ENCODE results near the gene PLA2G2A. TPM values are rescaled to one million over a fixed set of nuclear protein-coding genes. Genes with fewer than 3 reads are reported as not detected.

PLA2G2A gene
- polyA plus RNA-seq, 3 donors from 2014 or later = not detected

- no peak for DNase-seq
- H3K4me3 Mint-ChIP-seq = no peak overlapping the region
- no peak overlapping the region for H3K27ac Mint-ChIP-seq
- no peaks in the 10 kb centered on the region for H3K36me3 Mint-ChIP-seq
- no peaks in the 10 kb centered on the region for H3K4me1 Mint-ChIP-seq
- peaks cover 6 to 18% (median 8%) of the 10 kb centered on the region in 3 donors for H3K27me3 Mint-ChIP-seq (ENCODE audit: low read depth in 3 of 3)
- H3K9me3 Mint-ChIP-seq = no peaks in the 10 kb centered on the region
These were observed 18.8 kb downstream of the PLA2G2A start for GRCh38 chr1:19960591-19960990.

GRCh38 chr1:19957779-19958178 lies 21.6 kb downstream of the PLA2G2A start:
- Mint-ChIP-seq H3K27me3 (ENCODE audit: low read depth in 3 of 3) (peaks cover 8 to 20% (median 14%) of the 10 kb centered on the region in 3 donors), H3K9me3 (peaks cover 0 to 3% (median 0%) of the 10 kb centered on the region in 6 donors), H3K36me3 (no peaks in the 10 kb centered on the region), H3K4me3 (no peak overlapping the region), H3K27ac (no peak overlapping the region), H3K4me1 (no peaks in the 10 kb centered on the region)
- DNase-seq = no peak

- Mint-ChIP-seq H3K4me1 (no peaks in the 10 kb centered on the region), H3K36me3 (no peaks in the 10 kb centered on the region), H3K27ac (no peak overlapping the region), H3K9me3 (peaks cover 0 to 3% (median 0%) of the 10 kb centered on the region in 6 donors), H3K27me3 (ENCODE audit: low read depth in 3 of 3) (peaks cover 8 to 17% (median 12%) of the 10 kb centered on the region in 3 donors), H3K4me3 (no peak overlapping the region)
- no peak for DNase-seq
These were observed 23.8 kb downstream of the PLA2G2A start for GRCh38 chr1:19955534-19956170.

- Mint-ChIP-seq H3K9me3 (peaks cover 0 to 3% (median 0%) of the 10 kb centered on the region in 6 donors), H3K36me3 (no peaks in the 10 kb centered on the region), H3K4me1 (no peaks in the 10 kb centered on the region), H3K4me3 (no peak overlapping the region), H3K27me3 (ENCODE audit: low read depth in 3 of 3) (peaks cover 10 to 19% (median 13%) of the 10 kb centered on the region in 3 donors), H3K27ac (no peak overlapping the region)
- DNase-seq = no peak
These were observed 25.4 kb downstream of the PLA2G2A start for GRCh38 chr1:19954059-19954458.

GRCh38 chr1:19949016-19949415 lies 30.4 kb downstream of the PLA2G2A start:
- no peaks in the 10 kb centered on the region for H3K4me1 Mint-ChIP-seq
- no peaks in the 10 kb centered on the region for H3K36me3 Mint-ChIP-seq
- peaks cover 0 to 4% (median 0%) of the 10 kb centered on the region in 6 donors for H3K9me3 Mint-ChIP-seq
- H3K27ac Mint-ChIP-seq = no peak overlapping the region
- no peak overlapping the region for H3K4me3 Mint-ChIP-seq
- peaks cover 6 to 21% (median 15%) of the 10 kb centered on the region in 3 donors for H3K27me3 Mint-ChIP-seq (ENCODE audit: low read depth in 3 of 3)
- no peak for DNase-seq

- H3K36me3 Mint-ChIP-seq = no peaks in the 10 kb centered on the region
- no peak overlapping the region for H3K27ac Mint-ChIP-seq
- no peak overlapping the region for H3K4me3 Mint-ChIP-seq
- no peak for DNase-seq
- H3K4me1 Mint-ChIP-seq = no peaks in the 10 kb centered on the region
- peaks cover 1 to 15% (median 14%) of the 10 kb centered on the region in 3 donors for H3K27me3 Mint-ChIP-seq (ENCODE audit: low read depth in 3 of 3)
- H3K9me3 Mint-ChIP-seq = peaks cover 0 to 4% (median 0%) of the 10 kb centered on the region in 6 donors
These were observed 32.4 kb downstream of the PLA2G2A start for GRCh38 chr1:19946971-19947370.

- Mint-ChIP-seq H3K27me3 (ENCODE audit: low read depth in 3 of 3) (peaks cover 1 to 15% (median 14%) of the 10 kb centered on the region in 3 donors), H3K36me3 (no peaks in the 10 kb centered on the region), H3K4me3 (no peak overlapping the region), H3K4me1 (no peaks in the 10 kb centered on the region), H3K9me3 (peaks cover 0 to 4% (median 0%) of the 10 kb centered on the region in 6 donors), H3K27ac (no peak overlapping the region)
- DNase-seq = no peak
These were observed 33.1 kb downstream of the PLA2G2A start for GRCh38 chr1:19946331-19946751.

GRCh38 chr1:19945914-19946313 lies 33.5 kb downstream of the PLA2G2A start:
- Mint-ChIP-seq H3K27ac (no peak overlapping the region), H3K4me1 (no peaks in the 10 kb centered on the region), H3K4me3 (no peak overlapping the region), H3K9me3 (peaks cover 0 to 4% (median 0%) of the 10 kb centered on the region in 6 donors), H3K36me3 (no peaks in the 10 kb centered on the region), H3K27me3 (ENCODE audit: low read depth in 3 of 3) (peaks cover 1 to 15% (median 14%) of the 10 kb centered on the region in 3 donors)
- no peak for DNase-seq

- Mint-ChIP-seq H3K9me3 (peaks cover 0 to 4% (median 0%) of the 10 kb centered on the region in 6 donors), H3K27me3 (ENCODE audit: low read depth in 3 of 3) (peaks cover 3 to 7% (median 4%) of the 10 kb centered on the region in 3 donors), H3K36me3 (no peaks in the 10 kb centered on the region), H3K27ac (no peak overlapping the region), H3K4me3 (no peak overlapping the region), H3K4me1 (no peaks in the 10 kb centered on the region)
- DNase-seq = no peak
These were observed 36.8 kb downstream of the PLA2G2A start for GRCh38 chr1:19942657-19943056.

GRCh38 chr1:19942088-19942487 lies 37.3 kb downstream of the PLA2G2A start:
- Mint-ChIP-seq H3K4me1 (no peaks in the 10 kb centered on the region), H3K36me3 (no peaks in the 10 kb centered on the region), H3K9me3 (peaks cover 0 to 4% (median 0%) of the 10 kb centered on the region in 6 donors), H3K4me3 (no peak overlapping the region), H3K27me3 (ENCODE audit: low read depth in 3 of 3) (peaks cover 3 to 6% (median 4%) of the 10 kb centered on the region in 3 donors), H3K27ac (no peak overlapping the region)
- no peak for DNase-seq

- Mint-ChIP-seq H3K27ac (no peak overlapping the region), H3K4me1 (no peaks in the 10 kb centered on the region), H3K9me3 (peaks cover 0 to under 1% (median 0%) of the 10 kb centered on the region in 6 donors)
These were observed 38.2 kb downstream of the PLA2G2A start for GRCh38 chr1:19941206-19941568.

GRCh38 chr1:19940486-19941205 lies 38.8 kb downstream of the PLA2G2A start:
- H3K4me3 Mint-ChIP-seq = no peak overlapping the region
- no peaks in the 10 kb centered on the region for H3K36me3 Mint-ChIP-seq
- no peaks in the 10 kb centered on the region for H3K9me3 Mint-ChIP-seq
- peaks cover 0 to 4% (median 3%) of the 10 kb centered on the region in 3 donors for H3K27me3 Mint-ChIP-seq (ENCODE audit: low read depth in 3 of 3)
- no peak overlapping the region for H3K27ac Mint-ChIP-seq
- H3K4me1 Mint-ChIP-seq = no peaks in the 10 kb centered on the region
- DNase-seq = no peak

More at GRCh38 chr1:19941206-19941568, 38.2 kb downstream of the PLA2G2A start:
- Mint-ChIP-seq H3K36me3 (no peaks in the 10 kb centered on the region), H3K4me3 (no peak overlapping the region), H3K27me3 (ENCODE audit: low read depth in 3 of 3) (peaks cover 1 to 4% (median 3%) of the 10 kb centered on the region in 3 donors)
- no peak for DNase-seq

- no peaks in the 10 kb centered on the region for H3K36me3 Mint-ChIP-seq
- DNase-seq = no peak
- H3K27ac Mint-ChIP-seq = no peak overlapping the region
- H3K27me3 Mint-ChIP-seq (ENCODE audit: low read depth in 3 of 3) = peaks cover 0 to 3% (median 0%) of the 10 kb centered on the region in 3 donors
- no peaks in the 10 kb centered on the region for H3K4me1 Mint-ChIP-seq
- no peak overlapping the region for H3K4me3 Mint-ChIP-seq
- H3K9me3 Mint-ChIP-seq = peaks cover 0 to 2% (median 0%) of the 10 kb centered on the region in 6 donors
These were observed 40.9 kb downstream of the PLA2G2A start for GRCh38 chr1:19938472-19938871.

- peaks cover 0 to 4% (median 4%) of the 10 kb centered on the region in 3 donors for H3K27me3 Mint-ChIP-seq (ENCODE audit: low read depth in 3 of 3)
- H3K4me1 Mint-ChIP-seq = no peaks in the 10 kb centered on the region
- H3K36me3 Mint-ChIP-seq = peaks cover 5 to 6% (median 5%) of the 10 kb centered on the region in 3 donors
- no peak overlapping the region for H3K27ac Mint-ChIP-seq
- no peak overlapping the region for H3K4me3 Mint-ChIP-seq
- DNase-seq = no peak
- peaks cover 5 to 22% (median 18%) of the 10 kb centered on the region in 6 donors for H3K9me3 Mint-ChIP-seq
These were observed 43.2 kb downstream of the PLA2G2A start for GRCh38 chr1:19936061-19936750.

All from immature natural killer cell (primary cell).